NT2/D1 (cell line): ENCODE data around the gene PRKG1.

ENCODE experiments used
- SUZ12 ChIP-seq: IDR thresholded peaks from 2 replicates; pipeline ENCODE4 v1.6.1; 2011; ENCODE audit not compliant: insufficient read length, insufficient read depth; ENCODE audit errors: extremely low read depth
- YY1 ChIP-seq: IDR thresholded peaks from 2 replicates; pipeline ENCODE4 v1.6.1; 2011; ENCODE audit not compliant: insufficient read length, insufficient read depth
- ZNF274 ChIP-seq: IDR thresholded peaks from 2 replicates; pipeline ENCODE4 v1.6.1; 2011; ENCODE audit warnings: mild to moderate bottlenecking, low read depth, low read length

- no peak for TF ChIP-seq SUZ12
- TF ChIP-seq YY1, result no peak
- no peak for TF ChIP-seq ZNF274
Observed at GRCh38 chr10:51313773-51314478, 239.6 kb downstream of the PRKG1 start.
